Tibial nerve (tissue), 4 donors: ENCODE data around the gene TIMM17A. TPM values are rescaled to one million over a fixed set of nuclear protein-coding genes. Genes with fewer than 3 reads are reported as not detected.

Source experiments
- DNase-seq, 2 donors: peaks; one replicate each; pipeline ENCODE4 v3.0.0-alpha.2; 2019; ENCODE audit warnings: low spot score in 2 of 2
- H3K27ac ChIP-seq, 4 donors: fragments of 200-600 bp; sonication (generic) in 3 of 4; one replicate each; pipeline ENCODE4 v1.5.1; 2017 to 2019; ENCODE audit warnings: mild to moderate bottlenecking in 1 of 4
- H3K27me3 ChIP-seq, 2 donors: fragments of 200-600 bp; sonication (generic) in 1 of 2; one replicate each; pipeline versions ENCODE4 v1.5.1 to v1.6.0; 2017 to 2019
- H3K36me3 ChIP-seq, 3 donors: fragments of 200-600 bp; sonication (generic); one replicate each; pipeline ENCODE4 v1.5.1; 2018 to 2019
- H3K4me1 ChIP-seq, 4 donors: fragments of 200-600 bp; sonication (generic) in 3 of 4; one replicate each; pipeline ENCODE4 v1.5.1; 2017 to 2019
- H3K4me3 ChIP-seq, 4 donors: fragments of 200-600 bp; sonication (generic) in 3 of 4; one replicate each; pipeline ENCODE4 v1.5.1; 2017 to 2019; ENCODE audit warnings: mild to moderate bottlenecking in 1 of 4, moderate library complexity in 1 of 4
- H3K9me3 ChIP-seq, 4 donors: fragments of 200-600 bp; sonication (generic) in 3 of 4; one replicate each; pipeline ENCODE4 v1.5.1; 2017 to 2019
- EP300 ChIP-seq, 2 donors: sonication (generic); formaldehyde crosslinking; IDR thresholded peaks; one replicate each; pipeline ENCODE4 v1.6.1; 2017; ENCODE audit warnings: antibody characterized with exemption in 2 of 2, mild to moderate bottlenecking in 1 of 2
- POLR2A ChIP-seq, 2 donors: fragments of 450-650 bp; IDR thresholded peaks; one replicate each; pipeline ENCODE4 v1.6.1; 2017; ENCODE audit warnings: antibody characterized with exemption in 2 of 2, mild to moderate bottlenecking in 2 of 2, moderate library complexity in 2 of 2
- WGBS, 2 donors: methylation state at CpG; one replicate each; pipeline ENCODE4 v1.1.5; 2018; 5-methylcytosine and 5-hydroxymethylcytosine counted together
- total RNA-seq, 4 donors: library from RNA; depleted of rRNA; stranded (reverse); fragments of >200 nt; gene quantifications; one replicate each; pipeline ENCODE4 v1.1.0, GENCODE V29; 2016
- TF ChIP-seq, protein P1 (sequence below), 5 experiments: fragments of 200-600 bp in 3 of 5; fragments of 450-650 bp in 2 of 5; sonication (generic) in 3 of 5; IDR thresholded peaks; one replicate each; pipeline ENCODE4 v1.5.1; 2016 to 2019; ENCODE audit warnings: antibody characterized with exemption in 5 of 5, mild to moderate bottlenecking in 3 of 5, moderate library complexity in 2 of 5

The TIMM17A gene
- total RNA-seq, 4 donors from 2014 or later = 16.2 to 31.8 (median 21.0) TPM

DNA sequence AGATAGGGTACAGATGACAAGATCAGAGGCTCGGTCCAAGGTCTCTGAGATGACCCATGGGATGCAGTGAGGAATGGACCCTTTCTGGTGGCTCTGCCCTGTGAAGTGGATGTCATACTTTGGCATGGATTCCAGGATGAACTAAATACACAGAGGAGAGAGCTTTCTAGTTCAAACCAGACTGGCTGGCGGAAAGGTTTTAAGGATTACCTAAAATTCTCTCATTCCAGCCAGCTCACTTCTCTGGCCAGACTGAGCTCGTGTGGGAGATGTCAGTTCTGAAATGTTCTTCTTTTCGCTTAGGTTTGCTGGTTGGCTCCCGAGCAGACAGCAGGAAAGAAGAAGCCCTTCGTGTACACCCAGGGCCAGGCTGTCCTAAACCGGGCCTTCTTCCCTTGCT lies 33.3 kb downstream of the TIMM17A start:
- no peak overlapping the region for H3K4me3 ChIP-seq
- H3K27ac ChIP-seq = peak overlapping the region in 1 of 4 donors; percentile 3
- WGBS, 2 donors = 70 to 88% methylated on average over 6 to 7 of the region's 7 CpGs
- H3K4me1 ChIP-seq = peaks cover 0 to 32% (median 8%) of the 10 kb centered on the region in 4 donors
- no peak for TF ChIP-seq EP300 (IDR thresholded peaks at IDR 0.05)
- TF ChIP-seq POLR2A (IDR thresholded peaks at IDR 0.05) = no peak
- TF ChIP-seq, protein P1, sequence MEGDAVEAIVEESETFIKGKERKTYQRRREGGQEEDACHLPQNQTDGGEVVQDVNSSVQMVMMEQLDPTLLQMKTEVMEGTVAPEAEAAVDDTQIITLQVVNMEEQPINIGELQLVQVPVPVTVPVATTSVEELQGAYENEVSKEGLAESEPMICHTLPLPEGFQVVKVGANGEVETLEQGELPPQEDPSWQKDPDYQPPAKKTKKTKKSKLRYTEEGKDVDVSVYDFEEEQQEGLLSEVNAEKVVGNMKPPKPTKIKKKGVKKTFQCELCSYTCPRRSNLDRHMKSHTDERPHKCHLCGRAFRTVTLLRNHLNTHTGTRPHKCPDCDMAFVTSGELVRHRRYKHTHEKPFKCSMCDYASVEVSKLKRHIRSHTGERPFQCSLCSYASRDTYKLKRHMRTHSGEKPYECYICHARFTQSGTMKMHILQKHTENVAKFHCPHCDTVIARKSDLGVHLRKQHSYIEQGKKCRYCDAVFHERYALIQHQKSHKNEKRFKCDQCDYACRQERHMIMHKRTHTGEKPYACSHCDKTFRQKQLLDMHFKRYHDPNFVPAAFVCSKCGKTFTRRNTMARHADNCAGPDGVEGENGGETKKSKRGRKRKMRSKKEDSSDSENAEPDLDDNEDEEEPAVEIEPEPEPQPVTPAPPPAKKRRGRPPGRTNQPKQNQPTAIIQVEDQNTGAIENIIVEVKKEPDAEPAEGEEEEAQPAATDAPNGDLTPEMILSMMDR (IDR thresholded peaks at IDR 0.05) = no peak
- no peaks in the 10 kb centered on the region for H3K9me3 ChIP-seq
- H3K36me3 ChIP-seq = peaks cover 2 to 52% (median 11%) of the 10 kb centered on the region in 3 donors
- no peaks in the 10 kb centered on the region for H3K27me3 ChIP-seq
- no peak for DNase-seq

DNA sequence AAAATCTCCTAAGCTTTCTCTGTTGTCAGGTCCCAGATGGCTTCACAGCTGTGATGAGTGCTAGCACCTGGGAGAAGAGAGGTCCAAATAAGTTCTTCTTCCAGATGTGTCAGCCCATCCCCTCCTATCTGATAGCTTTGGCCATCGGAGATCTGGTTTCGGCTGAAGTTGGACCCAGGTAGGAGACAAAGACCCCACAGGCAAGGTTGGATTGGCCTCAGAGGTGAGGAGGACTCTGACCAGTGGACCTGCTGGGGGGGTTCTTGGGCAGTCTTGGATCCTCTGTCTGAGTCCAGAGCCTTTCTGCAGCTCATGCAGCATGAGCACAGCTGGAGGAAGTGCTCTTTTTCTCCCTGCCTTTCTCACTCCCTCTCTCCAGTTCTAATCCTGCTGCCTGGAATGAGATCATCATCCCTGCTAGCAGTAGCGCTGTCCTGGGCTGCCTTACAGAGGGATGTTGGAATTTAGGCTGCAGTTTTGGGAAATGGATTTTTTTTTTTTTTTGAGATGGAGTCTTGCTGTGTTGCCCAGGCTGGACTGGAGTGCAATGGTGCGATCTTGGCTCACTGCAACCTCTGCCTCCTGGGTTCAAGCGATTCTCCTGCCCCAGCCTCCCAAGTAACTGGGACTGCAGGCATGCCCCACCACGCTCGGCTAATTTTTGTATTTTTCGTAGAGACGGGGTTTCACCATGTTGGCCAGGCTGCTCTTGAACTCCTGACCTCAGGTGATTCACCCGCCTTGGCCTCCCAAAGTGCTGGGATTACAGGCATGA lies 34.2 kb downstream of the TIMM17A start:
- no peaks in the 10 kb centered on the region for H3K27me3 ChIP-seq
- H3K9me3 ChIP-seq = no peaks in the 10 kb centered on the region
- WGBS, 2 donors = 92 to 95% methylated on average over 10 of the region's 10 CpGs
- DNase-seq = no peak
- TF ChIP-seq, protein P1 (IDR thresholded peaks at IDR 0.05) = no peak
- TF ChIP-seq POLR2A (IDR thresholded peaks at IDR 0.05) (no peak), EP300 (IDR thresholded peaks at IDR 0.05) (no peak)
- no peak overlapping the region for H3K27ac ChIP-seq
- H3K36me3 ChIP-seq = peaks cover 2 to 61% (median 11%) of the 10 kb centered on the region in 3 donors
- H3K4me1 ChIP-seq = peaks cover 0 to 23% (median under 1%) of the 10 kb centered on the region in 4 donors
- no peak overlapping the region for H3K4me3 ChIP-seq

DNA sequence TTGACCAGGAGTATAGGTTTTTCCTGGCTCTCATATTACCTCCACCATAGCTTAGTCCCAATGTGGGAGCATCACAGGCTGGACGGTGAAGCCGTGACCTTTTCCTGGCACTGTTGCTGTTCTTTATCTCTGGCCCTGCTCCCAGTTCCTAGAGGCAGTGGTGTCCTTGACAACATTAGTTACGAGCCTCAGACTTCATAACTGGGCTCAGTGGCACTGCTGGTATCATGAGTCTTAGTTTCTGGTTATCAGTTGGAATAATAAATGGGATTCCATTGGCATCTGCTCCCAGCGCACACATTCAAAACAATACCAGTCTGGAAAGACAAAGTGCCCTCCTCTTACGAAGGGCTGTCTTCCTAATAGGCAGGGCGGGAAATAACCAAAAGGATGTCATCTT lies 35.1 kb downstream of the TIMM17A start:
- WGBS, 2 donors = 62 to 69% methylated on average over 6 of the region's 6 CpGs
- H3K36me3 ChIP-seq = peaks cover 2 to 70% (median 11%) of the 10 kb centered on the region in 3 donors

DNA sequence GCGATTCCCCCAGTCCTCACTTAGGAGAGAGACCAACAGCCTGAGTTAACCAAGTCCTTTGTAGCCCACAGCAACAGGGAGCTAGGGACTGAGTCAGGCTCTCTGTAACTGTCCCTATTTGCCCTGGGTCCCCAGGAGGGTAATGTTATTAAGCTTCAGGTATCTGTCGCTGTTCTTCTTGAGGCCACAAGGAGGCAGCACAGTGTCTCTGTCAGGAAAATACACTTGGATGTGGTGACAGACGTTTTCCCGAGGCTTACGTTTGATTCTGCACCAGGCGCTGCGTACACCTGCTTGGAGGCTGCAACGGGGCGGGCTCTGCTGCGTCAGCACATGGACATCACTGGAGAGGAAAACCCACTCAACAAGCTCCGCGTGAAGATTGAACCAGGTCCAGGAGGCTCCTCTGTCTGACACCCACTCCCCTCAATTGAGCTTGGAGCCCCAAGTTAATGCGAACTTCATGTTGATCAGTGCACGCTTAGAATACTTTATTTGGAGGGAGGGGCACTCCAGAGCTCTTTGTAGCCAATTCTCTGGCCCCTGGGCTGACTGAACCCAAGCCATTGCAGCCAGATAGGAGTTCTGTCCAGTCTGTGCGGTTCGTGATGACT lies 44.4 kb downstream of the TIMM17A start:
- no peak overlapping the region for H3K4me3 ChIP-seq
- no peak for TF ChIP-seq POLR2A (IDR thresholded peaks at IDR 0.05)
- TF ChIP-seq EP300 (IDR thresholded peaks at IDR 0.05) = no peak
- TF ChIP-seq, protein P1 (IDR thresholded peaks at IDR 0.05) = peak; percentile 57 to 69 (median 66)
- WGBS, 2 donors = 57% methylated on average over 13 to 16 of the region's 16 CpGs

More for the DNA sequence above, 35.1 kb downstream of the TIMM17A start:
- Histone ChIP-seq H3K27me3 (no peaks in the 10 kb centered on the region), H3K9me3 (no peaks in the 10 kb centered on the region), H3K4me1 (peaks cover 0 to 15% (median 0%) of the 10 kb centered on the region in 4 donors), H3K27ac (no peak overlapping the region), H3K4me3 (no peak overlapping the region)
- no peak for DNase-seq
- TF ChIP-seq, protein P1 (IDR thresholded peaks at IDR 0.05) = no peak
- TF ChIP-seq EP300 (IDR thresholded peaks at IDR 0.05) (no peak), POLR2A (IDR thresholded peaks at IDR 0.05) (no peak)

DNA sequence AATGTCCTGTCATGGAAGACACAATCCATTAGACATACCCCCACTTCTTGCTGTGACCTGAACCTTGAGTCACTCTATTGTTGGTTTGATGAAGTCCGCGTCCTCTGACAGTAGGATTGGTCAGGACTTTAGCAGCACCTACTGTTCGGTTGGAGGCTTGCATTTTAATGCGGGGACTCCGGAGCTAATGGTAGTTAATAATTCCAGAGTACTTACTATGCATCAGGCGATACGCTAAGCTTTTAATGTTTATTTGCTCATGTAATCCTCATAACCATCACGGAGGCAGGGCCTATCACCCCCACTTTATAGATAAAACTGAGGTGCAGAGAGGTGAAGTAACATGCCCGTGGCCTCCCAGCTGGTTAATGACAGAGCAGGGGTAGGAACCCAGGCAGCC lies 47.2 kb downstream of the TIMM17A start:
- Histone ChIP-seq H3K4me1 (peaks cover 0 to 24% (median 0%) of the 10 kb centered on the region in 4 donors), H3K4me3 (no peak overlapping the region), H3K36me3 (peaks cover 7 to 92% (median 35%) of the 10 kb centered on the region in 3 donors), H3K27me3 (no peaks in the 10 kb centered on the region), H3K9me3 (no peaks in the 10 kb centered on the region), H3K27ac (no peak overlapping the region)
- no peak for DNase-seq
- TF ChIP-seq, protein P1 (IDR thresholded peaks at IDR 0.05) = no peak
- 69 to 78% methylated on average over 9 of the region's 9 CpGs for WGBS, 2 donors

More for the DNA sequence above, 44.4 kb downstream of the TIMM17A start:
- no peak for DNase-seq
- no peaks in the 10 kb centered on the region for H3K27me3 ChIP-seq
- no peak overlapping the region for H3K27ac ChIP-seq
- H3K4me1 ChIP-seq = peaks cover 0 to 8% (median 0%) of the 10 kb centered on the region in 4 donors
- no peaks in the 10 kb centered on the region for H3K9me3 ChIP-seq
- H3K36me3 ChIP-seq = peaks cover 7 to 94% (median 31%) of the 10 kb centered on the region in 3 donors
